HEK293 (cell line): ENCODE data around the gene ZNF154.

ENCODE experiments used
- ATF2 ChIP-seq: fragments of 450-650 bp; formaldehyde crosslinking; IDR thresholded peaks from 2 replicates; pipeline ENCODE4 v1.5.1; 2016; ENCODE audit warnings: missing biosample characterization, missing genetic modification characterization, low read depth
- IKZF3 ChIP-seq: fragments of 450-650 bp; IDR thresholded peaks from 2 replicates; pipeline ENCODE4 v1.5.0; 2018; ENCODE audit warnings: missing biosample characterization, mild to moderate bottlenecking, missing genetic modification characterization, moderate library complexity
- ZNF274 ChIP-seq, 2 experiments: fragments of 200-500 bp in 1 of 2; fragments of 450-650 bp in 1 of 2; sonication (Bioruptor generic) in 1 of 2; formaldehyde crosslinking in 1 of 2; IDR thresholded peaks; 2 replicates each; pipeline versions ENCODE4 v1.5.1 to v1.6.1; 2014 to 2016; ENCODE audit warnings: borderline replicate concordance in 1 of 2, inconsistent platforms in 1 of 2, low read length in 1 of 2, missing biosample characterization in 1 of 2, missing genetic modification characterization in 1 of 2
- ZNF433 ChIP-seq: fragments of 450-650 bp; formaldehyde crosslinking; IDR thresholded peaks from 2 replicates; pipeline ENCODE4 v1.5.1; 2016; ENCODE audit warnings: missing biosample characterization, missing genetic modification characterization, low read depth
- ZNF48 ChIP-seq: fragments of 450-650 bp; formaldehyde crosslinking; IDR thresholded peaks from 2 replicates; pipeline ENCODE4 v1.5.1; 2016; ENCODE audit warnings: missing biosample characterization, missing genetic modification characterization
- TF ChIP-seq, protein P1 (sequence below): fragments of 450-650 bp; formaldehyde crosslinking; IDR thresholded peaks from 2 replicates; pipeline ENCODE4 v1.5.1; 2016; ENCODE audit warnings: missing biosample characterization, missing genetic modification characterization

GRCh38 chr19:57754091-57754673 is 45.2 kb upstream of the ZNF154 start:
- TF ChIP-seq, protein P1, sequence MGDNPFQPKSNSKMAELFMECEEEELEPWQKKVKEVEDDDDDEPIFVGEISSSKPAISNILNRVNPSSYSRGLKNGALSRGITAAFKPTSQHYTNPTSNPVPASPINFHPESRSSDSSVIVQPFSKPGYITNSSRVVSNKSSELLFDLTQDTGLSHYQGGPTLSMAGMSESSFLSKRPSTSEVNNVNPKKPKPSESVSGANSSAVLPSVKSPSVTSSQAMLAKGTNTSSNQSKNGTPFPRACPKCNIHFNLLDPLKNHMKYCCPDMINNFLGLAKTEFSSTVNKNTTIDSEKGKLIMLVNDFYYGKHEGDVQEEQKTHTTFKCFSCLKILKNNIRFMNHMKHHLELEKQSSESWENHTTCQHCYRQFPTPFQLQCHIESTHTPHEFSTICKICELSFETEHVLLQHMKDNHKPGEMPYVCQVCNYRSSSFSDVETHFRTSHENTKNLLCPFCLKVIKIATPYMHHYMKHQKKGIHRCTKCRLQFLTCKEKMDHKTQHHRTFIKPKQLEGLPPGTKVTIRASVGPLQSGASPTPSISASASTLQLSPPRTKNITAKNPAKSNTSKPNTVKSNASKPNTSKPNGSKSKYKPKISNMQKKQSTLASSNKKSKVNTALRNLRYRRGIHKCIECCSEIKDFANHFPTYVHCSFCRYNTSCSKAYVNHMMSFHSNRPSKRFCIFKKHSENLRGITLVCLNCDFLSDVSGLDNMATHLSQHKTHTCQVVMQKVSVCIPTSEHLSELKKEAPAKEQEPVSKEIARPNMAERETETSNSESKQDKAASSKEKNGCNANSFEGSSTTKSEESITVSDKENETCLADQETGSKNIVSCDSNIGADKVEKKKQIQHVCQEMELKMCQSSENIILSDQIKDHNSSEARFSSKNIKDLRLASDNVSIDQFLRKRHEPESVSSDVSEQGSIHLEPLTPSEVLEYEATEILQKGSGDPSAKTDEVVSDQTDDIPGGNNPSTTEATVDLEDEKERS (tag by site-specific recombination), result no peak
- no peak for TF ChIP-seq IKZF3
- no peak for TF ChIP-seq ZNF274 (IDR thresholded peaks at IDR 0.05; ENCODE audit: low read length)
- TF ChIP-seq ZNF274 (tag by site-specific recombination; IDR thresholded peaks at IDR 0.05; ENCODE audit: borderline replicate concordance), result no peak
- no peak for TF ChIP-seq ZNF48 (tag by site-specific recombination)
- TF ChIP-seq ATF2 (tag by site-specific recombination), result no peak
- no peak for TF ChIP-seq ZNF433 (tag by site-specific recombination)
